Measurements from ENCODE around the gene ACR. TPM values are rescaled to one million over a fixed set of nuclear protein-coding genes. Genes with fewer than 3 reads are reported as not detected.

ACR gene
- total and polyA plus RNA-seq, 2 of the 8 experiments (the other 6 are each of a cell fraction or from before 2014, with no cell fraction given) = 0.56 TPM; not detected in 1

GRCh38 chr22:50700387-50701075 lies 37.5 kb upstream of the ACR start:
- no peak overlapping the region for H2AFZ ChIP-seq (ENCODE audit: low read length)
- H2BK12ac ChIP-seq (ENCODE audit: low read depth, low read length) = no peak overlapping the region
- no peak overlapping the region for H3K9ac ChIP-seq (replicated peaks in 1 of 4; ENCODE audit: extremely low read depth in 1 of 4, low read depth in 3 of 4, low read length in 3 of 4)
- no peak overlapping the region for H3K56ac ChIP-seq (replicated peaks; ENCODE audit: insufficient read length, low read depth, low read length)
- H4K20me1 ChIP-seq (replicated peaks in 1 of 2; ENCODE audit: control insufficient read depth in 1 of 2, insufficient read depth in 2 of 2, low read length in 2 of 2) = peaks cover 7 to 22% of the 10 kb centered on the region in 2 experiments
- ChIA-PET CTCF (ENCODE audit: partially characterized antibody) (interaction anchor here (0.6 to 11.2 kb wide), 35 partner anchors 10 to 236 kb away, joined by 3 to 281 read pairs (median 4); partner anchors contain the start of genes ARSA, CPT1B, SHANK3 and SYCE3), POLR2A (ENCODE audit: partially characterized antibody) (interaction anchor here (0.5 to 0.9 kb wide), 2 partner anchors 83 to 255 kb away, joined by 3 read pairs; no protein-coding TSS in a partner anchor)
- H3K79me1 ChIP-seq (ENCODE audit: low read depth, low read length) = no peaks in the 10 kb centered on the region
- no peak overlapping the region for H3K4me3 ChIP-seq (ENCODE audit: extremely low read depth in 1 of 4, insufficient read depth in 2 of 4, low read depth in 3 of 4, low read length in 4 of 4)
- DNase-seq (ENCODE audit: low read depth in 1 of 2, low spot score in 2 of 2) (no peak), FAIRE-seq (no peak)
- peaks cover 5% of the 10 kb centered on the region; the same call in 1 of the 2 replicates for H3K23me2 ChIP-seq (ENCODE audit: low read depth, low read length)
- no peak overlapping the region for H3K14ac ChIP-seq (ENCODE audit: insufficient read length)
- H3K36me3 ChIP-seq (ENCODE audit: control insufficient read depth in 2 of 4, insufficient read depth in 4 of 4, low read length in 3 of 4) = peaks cover 0 to 2% (median 0%) of the 10 kb centered on the region in 4 experiments; a peak in 1 of 8 replicates
- no peak overlapping the region for H3K18ac ChIP-seq (ENCODE audit: extremely low read depth, low read length)
- no peak overlapping the region for H2BK5ac ChIP-seq (ENCODE audit: low read depth, low read length)
- no peak overlapping the region for H3K4ac ChIP-seq (replicated peaks; ENCODE audit: insufficient read length, low read depth, low read length)
- 84% methylated on average over 14 of the region's 19 CpGs; no CpG with 5 or more reads in 1 of the 2 experiments for WGBS, 2 experiments (ENCODE audit: extremely low coverage in 1 of 2, insufficient coverage in 1 of 2, insufficient read length in 1 of 2, insufficient replicate concordance in 2 of 2, low coverage in 1 of 2, low lambda C conversion rate in 2 of 2, missing lambda C conversion rate in 1 of 2)
- H2BK15ac ChIP-seq (ENCODE audit: low read length) = no peak overlapping the region
- no peak overlapping the region for H2BK120ac ChIP-seq (replicated peaks; ENCODE audit: low read depth, low read length)
- no peaks in the 10 kb centered on the region for H3K79me2 ChIP-seq (ENCODE audit: control insufficient read depth in 1 of 2, insufficient read depth in 2 of 2, low read length in 2 of 2)
- 0 out of 2 replicates have a peak overlapping the region, but pooled peaks have one; percentile 29 for H4K8ac ChIP-seq (ENCODE audit: extremely low read depth, insufficient read depth, low read length)
- peaks cover 0 to 18% (median 3%) of the 10 kb centered on the region in 4 experiments; a peak in 5 of 7 replicates for H3K4me1 ChIP-seq (replicated peaks in 1 of 4; ENCODE audit: control insufficient read depth in 3 of 4, insufficient read depth in 4 of 4, low read length in 3 of 4)
- no peak overlapping the region for H4K91ac ChIP-seq (replicated peaks; ENCODE audit: insufficient read length, low read length)
- H3K9me3 ChIP-seq (ENCODE audit: insufficient read depth in 2 of 2, low read depth in 1 of 2, low read length in 1 of 2) = no peaks in the 10 kb centered on the region
- H3K23ac ChIP-seq (ENCODE audit: insufficient read length) = no peak overlapping the region
- no peak overlapping the region for H2BK20ac ChIP-seq (ENCODE audit: low read length)
- H3K27ac ChIP-seq (ENCODE audit: low read depth, low read length) = no peak overlapping the region
- no peak overlapping the region for H3K4me2 ChIP-seq (ENCODE audit: insufficient read depth in 1 of 2, low read depth in 2 of 2, low read length in 2 of 2)
- H3K27me3 ChIP-seq (replicated peaks in 1 of 4; ENCODE audit: control insufficient read depth in 3 of 4, extremely low read depth in 1 of 4, insufficient read depth in 3 of 4, low read length in 3 of 4) = peaks cover 6 to 24% (median 14%) of the 10 kb centered on the region in 4 experiments; a peak in 6 of 7 replicates
- H2AK5ac ChIP-seq (ENCODE audit: low read depth, low read length) = no peak overlapping the region
- H4K5ac ChIP-seq (ENCODE audit: insufficient read length, low read depth, low read length) = no peak overlapping the region
- no peak for TF ChIP-seq SP4 (IDR thresholded peaks at IDR 0.05; ENCODE audit: low read length)
- no peak for TF ChIP-seq RNF2 (IDR thresholded peaks at IDR 0.05; ENCODE audit: borderline replicate concordance, low read depth, low read length, missing control alignments, poor library complexity, severe bottlenecking)
- no peak for TF ChIP-seq CHD2 (IDR thresholded peaks at IDR 0.05; ENCODE audit: low read length)
- TF ChIP-seq SRF (IDR thresholded peaks at IDR 0.05; ENCODE audit: low read depth, low read length) = no peak
- TF ChIP-seq RFX5 (IDR thresholded peaks at IDR 0.05; ENCODE audit: borderline replicate concordance, low read depth, low read length) = no peak
- TF ChIP-seq TBP (IDR thresholded peaks at IDR 0.05; ENCODE audit: low read depth, low read length) = no peak
- TF ChIP-seq EP300 (IDR thresholded peaks at IDR 0.05; ENCODE audit: borderline replicate concordance in 1 of 2, low read depth in 2 of 2, low read length in 2 of 2) = no peak
- TF ChIP-seq CBX5 (IDR thresholded peaks at IDR 0.05; ENCODE audit: low read depth, low read length) = no peak
- TF ChIP-seq ASH2L (IDR thresholded peaks at IDR 0.05; ENCODE audit: low read length) = no peak
- no peak for TF ChIP-seq HDAC2 (IDR thresholded peaks at IDR 0.05; ENCODE audit: borderline replicate concordance in 1 of 2, low read depth in 2 of 2, low read length in 2 of 2)

All from H1 (cell line).